ENCODE data around the gene MYBPC2.
"Not testable (repeated sequence)": the region's sequence is repeated elsewhere in the genome, so short reads cannot be mapped to it uniquely, and the experiment has no call there.

Gene MYBPC2

GRCh38 chr19:50427318-50427925 is 5.3 kb upstream of the MYBPC2 start:
- Histone ChIP-seq H3K4me1 (ENCODE audit: insufficient read depth, low read length) (peaks cover 7% of the 10 kb centered on the region), H3K36me3 (ENCODE audit: insufficient read depth, low read length) (no peaks in the 10 kb centered on the region), H3K27me3 (ENCODE audit: insufficient read depth, low read length) (peaks cover 22% of the 10 kb centered on the region), H3K9me3 (ENCODE audit: low read length) (no peaks in the 10 kb centered on the region), H3K4me3 (ENCODE audit: low read length) (no peak overlapping the region), H2AFZ (ENCODE audit: low read depth, low read length) (no peak overlapping the region)

- Histone ChIP-seq H3K4me1 (ENCODE audit: insufficient read depth, low read length) (peaks cover 9% of the 10 kb centered on the region), H3K4me3 (ENCODE audit: low read length) (no peak overlapping the region), H2AFZ (ENCODE audit: low read depth, low read length) (no peak overlapping the region), H3K27me3 (ENCODE audit: insufficient read depth, low read length) (peaks cover 28% of the 10 kb centered on the region), H3K36me3 (ENCODE audit: insufficient read depth, low read length) (no peaks in the 10 kb centered on the region), H3K9me3 (ENCODE audit: low read length) (no peaks in the 10 kb centered on the region)
Measured at GRCh38 chr19:50427997-50428425, 4.7 kb upstream of the MYBPC2 start.

GRCh38 chr19:50428772-50429463 is 3.8 kb upstream of the MYBPC2 start:
- H3K9me3 ChIP-seq (ENCODE audit: low read length): no peaks in the 10 kb centered on the region
- H3K4me3 ChIP-seq (ENCODE audit: low read length): no peak overlapping the region
- peaks cover 9% of the 10 kb centered on the region for H3K4me1 ChIP-seq (ENCODE audit: insufficient read depth, low read length)
- no peak overlapping the region for H2AFZ ChIP-seq (ENCODE audit: low read depth, low read length)
- H3K27me3 ChIP-seq (ENCODE audit: insufficient read depth, low read length): peaks cover 29% of the 10 kb centered on the region
- H3K36me3 ChIP-seq (ENCODE audit: insufficient read depth, low read length): no peaks in the 10 kb centered on the region

- peaks cover 9% of the 10 kb centered on the region for H3K4me1 ChIP-seq (ENCODE audit: insufficient read depth, low read length)
- H3K4me3 ChIP-seq (ENCODE audit: low read length): peak overlapping the region; percentile 53
- H2AFZ ChIP-seq (ENCODE audit: low read depth, low read length): peak overlapping the region; percentile 55
- H3K27me3 ChIP-seq (ENCODE audit: insufficient read depth, low read length): peaks cover 29% of the 10 kb centered on the region
- no peaks in the 10 kb centered on the region for H3K36me3 ChIP-seq (ENCODE audit: insufficient read depth, low read length)
- no peaks in the 10 kb centered on the region for H3K9me3 ChIP-seq (ENCODE audit: low read length)
Measured at GRCh38 chr19:50430888-50431342, 1.8 kb upstream of the MYBPC2 start.

- H3K4me1 ChIP-seq (ENCODE audit: insufficient read depth, low read length): peaks cover 9% of the 10 kb centered on the region
- H2AFZ ChIP-seq (ENCODE audit: low read depth, low read length): peak overlapping the region; percentile 55
- peaks cover 31% of the 10 kb centered on the region for H3K27me3 ChIP-seq (ENCODE audit: insufficient read depth, low read length)
- no peaks in the 10 kb centered on the region for H3K9me3 ChIP-seq (ENCODE audit: low read length)
- no peaks in the 10 kb centered on the region for H3K36me3 ChIP-seq (ENCODE audit: insufficient read depth, low read length)
- H3K4me3 ChIP-seq (ENCODE audit: low read length): peak overlapping the region; percentile 53
Measured at GRCh38 chr19:50431343-50432220, 1.1 kb upstream of the MYBPC2 start.

GRCh38 chr19:50433201-50434180 is 799 bp downstream of the MYBPC2 start:
- H3K4me1 ChIP-seq (ENCODE audit: insufficient read depth, low read length): peaks cover 9% of the 10 kb centered on the region
- no peak overlapping the region for H3K4me3 ChIP-seq (ENCODE audit: low read length)
- H3K36me3 ChIP-seq (ENCODE audit: insufficient read depth, low read length): no peaks in the 10 kb centered on the region
- peaks cover 33% of the 10 kb centered on the region for H3K27me3 ChIP-seq (ENCODE audit: insufficient read depth, low read length)
- no peaks in the 10 kb centered on the region for H3K9me3 ChIP-seq (ENCODE audit: low read length)
- H2AFZ ChIP-seq (ENCODE audit: low read depth, low read length): no peak overlapping the region

GRCh38 chr19:50434525-50434924 is 1.8 kb downstream of the MYBPC2 start:
- no peak overlapping the region for H3K4me3 ChIP-seq (ENCODE audit: low read length)
- no peaks in the 10 kb centered on the region for H3K36me3 ChIP-seq (ENCODE audit: insufficient read depth, low read length)
- no peak overlapping the region for H2AFZ ChIP-seq (ENCODE audit: low read depth, low read length)
- peaks cover 9% of the 10 kb centered on the region for H3K4me1 ChIP-seq (ENCODE audit: insufficient read depth, low read length)
- peaks cover 2% of the 10 kb centered on the region for H3K9me3 ChIP-seq (ENCODE audit: low read length)
- H3K27me3 ChIP-seq (ENCODE audit: insufficient read depth, low read length): peaks cover 25% of the 10 kb centered on the region

- Histone ChIP-seq H3K9me3 (ENCODE audit: low read length) (peaks cover 2% of the 10 kb centered on the region), H3K36me3 (ENCODE audit: insufficient read depth, low read length) (no peaks in the 10 kb centered on the region), H2AFZ (ENCODE audit: low read depth, low read length) (no peak overlapping the region), H3K4me3 (ENCODE audit: low read length) (no peak overlapping the region), H3K27me3 (ENCODE audit: insufficient read depth, low read length) (peaks cover 21% of the 10 kb centered on the region), H3K4me1 (ENCODE audit: insufficient read depth, low read length) (peaks cover 9% of the 10 kb centered on the region)
Measured at GRCh38 chr19:50435221-50435620, 2.5 kb downstream of the MYBPC2 start.

- Histone ChIP-seq H3K36me3 (ENCODE audit: insufficient read depth, low read length) (no peaks in the 10 kb centered on the region), H2AFZ (ENCODE audit: low read depth, low read length) (no peak overlapping the region), H3K27me3 (ENCODE audit: insufficient read depth, low read length) (peaks cover 20% of the 10 kb centered on the region), H3K9me3 (ENCODE audit: low read length) (peaks cover 2% of the 10 kb centered on the region), H3K4me3 (ENCODE audit: low read length) (no peak overlapping the region), H3K4me1 (ENCODE audit: insufficient read depth, low read length) (peaks cover 10% of the 10 kb centered on the region)
Measured at GRCh38 chr19:50435627-50436026, 2.9 kb downstream of the MYBPC2 start.

GRCh38 chr19:50437862-50438449 is 5.3 kb downstream of the MYBPC2 start:
- peaks cover 3% of the 10 kb centered on the region for H3K4me1 ChIP-seq (ENCODE audit: insufficient read depth, low read length)
- no peak overlapping the region for H2AFZ ChIP-seq (ENCODE audit: low read depth, low read length)
- H3K9me3 ChIP-seq (ENCODE audit: low read length): peaks cover 2% of the 10 kb centered on the region
- peaks cover 9% of the 10 kb centered on the region for H3K27me3 ChIP-seq (ENCODE audit: insufficient read depth, low read length)
- H3K4me3 ChIP-seq (ENCODE audit: low read length): no peak overlapping the region
- no peaks in the 10 kb centered on the region for H3K36me3 ChIP-seq (ENCODE audit: insufficient read depth, low read length)

- H2AFZ ChIP-seq (ENCODE audit: low read depth, low read length); H3K36me3 ChIP-seq (ENCODE audit: insufficient read depth, low read length); H3K4me1 ChIP-seq (ENCODE audit: insufficient read depth, low read length); H3K27me3 ChIP-seq (ENCODE audit: insufficient read depth, low read length); H3K9me3 ChIP-seq (ENCODE audit: low read length); H3K4me3 ChIP-seq (ENCODE audit: low read length): not testable (repeated sequence)
Measured at GRCh38 chr19:50439130-50439529, 6.4 kb downstream of the MYBPC2 start.

GRCh38 chr19:50444059-50444458 is 11.4 kb downstream of the MYBPC2 start:
- Histone ChIP-seq H2AFZ (ENCODE audit: low read depth, low read length) (no peak overlapping the region), H3K4me3 (ENCODE audit: low read length) (no peak overlapping the region), H3K36me3 (ENCODE audit: insufficient read depth, low read length) (no peaks in the 10 kb centered on the region), H3K4me1 (ENCODE audit: insufficient read depth, low read length) (peaks cover 3% of the 10 kb centered on the region), H3K9me3 (ENCODE audit: low read length) (peaks cover 1% of the 10 kb centered on the region), H3K27me3 (ENCODE audit: insufficient read depth, low read length) (peaks cover 3% of the 10 kb centered on the region)

Measured in neuron (in vitro differentiated cells).